D341Med (cell line): ENCODE measurements around the gene CD59.
"Not testable (repeated sequence)": the region's sequence is repeated elsewhere in the genome, so short reads cannot be mapped to it uniquely, and the experiment has no call there.

Source experiments
- DNase-seq: peaks from one replicate; pipeline ENCODE4 v3.0.0; 2012; ENCODE audit warnings: low spot score

The CD59 gene

GRCh38 chr11:33742249-33742851 is 6.1 kb upstream of the CD59 start:
- DNase-seq: no peak

GRCh38 chr11:33741806-33742205 is 5.6 kb upstream of the CD59 start:
- no peak for DNase-seq

- DNase-seq: no peak
Measured at GRCh38 chr11:33737362-33737821, 1.2 kb upstream of the CD59 start.

GRCh38 chr11:33735271-33736147 is 714 bp downstream of the CD59 start:
- DNase-seq: no peak

- DNase-seq: no peak
Measured at GRCh38 chr11:33734441-33735270, 1.6 kb downstream of the CD59 start.

- no peak for DNase-seq
Measured at GRCh38 chr11:33733980-33734379, 2.2 kb downstream of the CD59 start.

- DNase-seq: no peak
Measured at GRCh38 chr11:33731723-33732531, 4.3 kb downstream of the CD59 start.

GRCh38 chr11:33730716-33731115 is 5.5 kb downstream of the CD59 start:
- no peak for DNase-seq

GRCh38 chr11:33729072-33729664 is 7.1 kb downstream of the CD59 start:
- DNase-seq: not testable (repeated sequence)

GRCh38 chr11:33727539-33727938 is 8.7 kb downstream of the CD59 start:
- not testable (repeated sequence) for DNase-seq

- no peak for DNase-seq
Measured at GRCh38 chr11:33725496-33725895, 10.7 kb downstream of the CD59 start.

GRCh38 chr11:33724644-33725035 is 11.6 kb downstream of the CD59 start:
- DNase-seq: no peak

- no peak for DNase-seq
Measured at GRCh38 chr11:33723238-33723881, 12.9 kb downstream of the CD59 start.

- no peak for DNase-seq
Measured at GRCh38 chr11:33722590-33723234, 13.5 kb downstream of the CD59 start.

- no peak for DNase-seq
Measured at GRCh38 chr11:33721984-33722383, 14.2 kb downstream of the CD59 start.

GRCh38 chr11:33721426-33721825 is 14.8 kb downstream of the CD59 start:
- DNase-seq: no peak

- DNase-seq: no peak
Measured at GRCh38 chr11:33719587-33719986, 16.6 kb downstream of the CD59 start.

- DNase-seq: no peak
Measured at GRCh38 chr11:33718440-33718839, 17.8 kb downstream of the CD59 start.

- peak; percentile 37 for DNase-seq
Measured at GRCh38 chr11:33716243-33716642, 20.0 kb downstream of the CD59 start.

- DNase-seq: no peak
Measured at GRCh38 chr11:33713856-33714398, 22.3 kb downstream of the CD59 start.
